Measurements from ENCODE around the gene BRD2. TPM values are rescaled to one million over a fixed set of nuclear protein-coding genes. Genes with fewer than 3 reads are reported as not detected.

Gene BRD2
- total RNA-seq, 1 donor from 2014 or later, result 234 TPM

DNA sequence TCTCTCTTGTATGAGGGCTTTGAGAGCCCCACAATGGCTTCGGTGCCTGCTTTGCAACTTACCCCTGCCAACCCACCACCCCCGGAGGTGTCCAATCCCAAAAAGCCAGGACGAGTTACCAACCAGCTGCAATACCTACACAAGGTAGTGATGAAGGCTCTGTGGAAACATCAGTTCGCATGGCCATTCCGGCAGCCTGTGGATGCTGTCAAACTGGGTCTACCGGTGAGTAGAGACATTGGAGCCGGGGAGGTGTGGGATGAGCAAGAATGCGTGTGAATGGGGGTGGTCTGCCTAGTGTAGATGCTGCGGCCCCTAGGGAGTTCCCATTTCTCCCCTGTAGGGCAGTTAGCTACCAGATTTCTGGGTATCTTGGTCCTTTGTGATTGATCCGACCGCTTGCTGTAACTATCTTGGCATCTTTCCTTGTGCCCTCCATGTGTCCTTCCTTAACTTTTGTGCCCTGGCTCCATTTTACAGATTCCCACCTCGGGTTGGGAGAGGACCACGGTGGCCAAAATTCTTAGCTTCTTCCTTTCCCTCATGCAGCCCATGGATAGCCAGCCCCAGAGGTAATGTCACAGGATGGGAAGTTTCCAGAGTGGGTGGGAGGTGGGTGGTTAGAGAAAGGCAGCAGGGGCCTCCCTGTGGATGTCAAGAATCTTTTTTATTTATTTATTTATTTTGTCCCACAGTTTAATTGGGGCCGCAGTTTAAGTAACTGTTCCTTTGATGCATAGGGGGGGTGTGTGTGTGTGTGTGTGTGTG, 6.3 kb downstream of the BRD2 start:
- peaks cover 77% of the 10 kb centered on the region for H4K20me1 ChIP-seq (ENCODE audit: insufficient read depth, low read length)
- no peak overlapping the region for H3K27ac ChIP-seq (ENCODE audit: low read depth, low read length)
- Mint-ChIP-seq H3K27ac (ENCODE audit: unreplicated experiment) (peak overlapping the region; percentile 97), H3K36me3 (ENCODE audit: low read depth, unreplicated experiment) (peaks cover 43% of the 10 kb centered on the region), H3K27me3 (ENCODE audit: low read depth, unreplicated experiment) (no peaks in the 10 kb centered on the region), H3K9me3 (ENCODE audit: unreplicated experiment) (no peaks in the 10 kb centered on the region), H3K4me1 (ENCODE audit: low read depth, unreplicated experiment) (peaks cover 40% of the 10 kb centered on the region), H3K4me3 (ENCODE audit: unreplicated experiment) (peak overlapping the region; percentile 100)
- no peaks in the 10 kb centered on the region for H3K9me3 ChIP-seq (ENCODE audit: insufficient read depth, low read depth, low read length)
- DNase-seq (ENCODE audit: low read depth) (no peak), FAIRE-seq (no peak)
- H3K4me2 ChIP-seq (ENCODE audit: low read length), result peak overlapping the region; percentile 97
- H3K9ac ChIP-seq (ENCODE audit: low read length), result peak overlapping the region; percentile 90
- peaks cover 62% of the 10 kb centered on the region for H3K36me3 ChIP-seq (ENCODE audit: insufficient read depth, low read length)
- TF ChIP-seq CTCF (IDR thresholded peaks at IDR 0.05; ENCODE audit: insufficient read depth, low read depth, low read length) (no peak), EZH2 (IDR thresholded peaks at IDR 0.05; ENCODE audit: insufficient read depth, low read length) (no peak)
- no peaks in the 10 kb centered on the region for H3K27me3 ChIP-seq (ENCODE audit: insufficient read depth, low read length)
- H3K4me1 ChIP-seq (ENCODE audit: insufficient read depth, low read length), result peaks cover 21% of the 10 kb centered on the region
- H3K4me3 ChIP-seq (ENCODE audit: insufficient read depth, low read depth, low read length), result peak overlapping the region; percentile 92
- peaks cover 83% of the 10 kb centered on the region for H3K79me2 ChIP-seq (ENCODE audit: insufficient read depth, low read length)
- no peak overlapping the region for H2AFZ ChIP-seq (ENCODE audit: low read depth, low read length)

GRCh38 chr6:32975886-32976285, 7.5 kb downstream of the BRD2 start:
- TF ChIP-seq CTCF (IDR thresholded peaks at IDR 0.05; ENCODE audit: insufficient read depth, low read depth, low read length), result no peak
- no peak for TF ChIP-seq EZH2 (IDR thresholded peaks at IDR 0.05; ENCODE audit: insufficient read depth, low read length)
- Mint-ChIP-seq H3K27ac (ENCODE audit: unreplicated experiment) (peak overlapping the region; percentile 38), H3K27me3 (ENCODE audit: low read depth, unreplicated experiment) (no peaks in the 10 kb centered on the region), H3K4me3 (ENCODE audit: unreplicated experiment) (peak overlapping the region; percentile 100), H3K9me3 (ENCODE audit: unreplicated experiment) (no peaks in the 10 kb centered on the region), H3K4me1 (ENCODE audit: low read depth, unreplicated experiment) (peaks cover 43% of the 10 kb centered on the region), H3K36me3 (ENCODE audit: low read depth, unreplicated experiment) (peaks cover 52% of the 10 kb centered on the region)
- peaks cover 72% of the 10 kb centered on the region for H3K36me3 ChIP-seq (ENCODE audit: insufficient read depth, low read length)
- H3K4me3 ChIP-seq (ENCODE audit: insufficient read depth, low read depth, low read length), result peak overlapping the region; percentile 92
- H3K4me2 ChIP-seq (ENCODE audit: low read length), result peak overlapping the region; percentile 97
- H2AFZ ChIP-seq (ENCODE audit: low read depth, low read length), result no peak overlapping the region
- peaks cover 87% of the 10 kb centered on the region for H3K79me2 ChIP-seq (ENCODE audit: insufficient read depth, low read length)
- H3K27me3 ChIP-seq (ENCODE audit: insufficient read depth, low read length), result no peaks in the 10 kb centered on the region
- H3K9me3 ChIP-seq (ENCODE audit: insufficient read depth, low read depth, low read length), result no peaks in the 10 kb centered on the region
- H3K4me1 ChIP-seq (ENCODE audit: insufficient read depth, low read length), result peaks cover 21% of the 10 kb centered on the region
- H3K27ac ChIP-seq (ENCODE audit: low read depth, low read length), result no peak overlapping the region
- H3K9ac ChIP-seq (ENCODE audit: low read length), result peak overlapping the region; percentile 90
- no peak for FAIRE-seq
- DNase-seq (ENCODE audit: low read depth), result no peak
- peaks cover 88% of the 10 kb centered on the region for H4K20me1 ChIP-seq (ENCODE audit: insufficient read depth, low read length)

Data from astrocyte (in vitro differentiated cells and primary cell).